HG03354 (cell line): Measurements from ENCODE around the gene WBP11.

Experiments
- ATAC-seq: cut with Tn5 transposase; IDR thresholded peaks from one replicate; pipeline ENCODE4 v1.9.1; 2021; ENCODE audit warnings: mild to moderate bottlenecking; ENCODE audit not compliant: unreplicated experiment, poor library complexity, severe bottlenecking

The WBP11 gene

GRCh38 chr12:14803011-14803829, at the start of gene WBP11, which contains the start of gene C12orf60:
TSS of gene WBP11 (minus strand) at chr12:14803478. CDS start at chr12:14801383, 2,095 bp downstream.
TSS of gene C12orf60 (plus strand) at chr12:14803670. CDS start at chr12:14822936, 19,266 bp downstream.
- ATAC-seq, result peak; percentile 100

DNA sequence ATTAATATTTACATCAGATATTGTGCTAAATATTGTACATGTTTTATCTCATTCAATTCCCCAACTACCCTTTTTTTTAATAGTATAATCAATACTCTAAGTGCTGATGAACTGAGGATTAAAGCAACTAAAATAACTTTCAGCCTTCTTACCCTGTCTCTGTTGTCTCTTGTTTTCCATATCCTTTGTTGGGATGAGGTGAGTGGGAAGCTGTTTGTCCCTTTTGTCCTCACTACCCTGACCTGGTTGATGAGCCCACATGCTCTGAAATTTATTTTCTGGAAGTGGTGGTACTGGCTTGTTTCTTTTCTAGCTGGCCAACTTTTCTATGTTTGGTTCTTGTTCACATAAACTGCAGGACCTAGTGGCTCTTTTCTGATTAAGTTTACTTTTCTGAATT, 49.6 kb upstream of the WBP11 start:
- ATAC-seq, result no peak

DNA sequence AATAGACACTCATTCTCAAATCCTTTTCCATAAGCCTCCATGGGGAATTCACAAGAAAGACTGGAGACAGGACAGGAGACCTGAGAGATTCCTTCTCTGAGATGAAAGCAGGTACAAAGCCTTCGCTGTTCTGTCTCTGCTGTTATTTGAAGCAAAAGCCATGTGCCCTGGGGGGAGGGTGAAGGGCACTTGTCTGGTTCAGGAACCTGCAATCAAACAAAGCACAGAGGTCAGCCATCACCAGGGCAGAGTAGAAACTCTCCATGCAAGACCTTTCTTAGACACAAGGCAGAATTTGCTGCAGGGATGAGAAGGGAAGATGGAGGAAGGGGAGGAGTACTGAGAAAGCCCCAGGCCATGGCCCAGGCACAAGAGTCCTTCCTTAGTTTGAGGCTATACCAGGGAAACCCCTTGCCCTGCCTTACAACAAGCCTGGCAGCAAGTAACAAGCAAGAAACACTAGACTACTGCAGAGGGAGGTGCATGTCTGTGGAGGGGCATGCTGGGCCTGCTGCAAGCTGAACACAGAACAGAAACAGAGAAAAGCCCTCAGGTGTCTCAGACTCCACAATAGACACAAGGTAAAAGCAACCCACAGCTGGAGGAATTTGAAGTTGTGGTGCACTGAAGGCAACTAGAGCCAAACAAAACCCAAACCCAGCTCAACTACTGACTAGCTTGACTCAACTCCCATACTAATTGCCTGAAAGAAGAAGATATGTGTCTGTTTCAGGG, 47.8 kb upstream of the WBP11 start:
- peak; percentile 66 for ATAC-seq

DNA sequence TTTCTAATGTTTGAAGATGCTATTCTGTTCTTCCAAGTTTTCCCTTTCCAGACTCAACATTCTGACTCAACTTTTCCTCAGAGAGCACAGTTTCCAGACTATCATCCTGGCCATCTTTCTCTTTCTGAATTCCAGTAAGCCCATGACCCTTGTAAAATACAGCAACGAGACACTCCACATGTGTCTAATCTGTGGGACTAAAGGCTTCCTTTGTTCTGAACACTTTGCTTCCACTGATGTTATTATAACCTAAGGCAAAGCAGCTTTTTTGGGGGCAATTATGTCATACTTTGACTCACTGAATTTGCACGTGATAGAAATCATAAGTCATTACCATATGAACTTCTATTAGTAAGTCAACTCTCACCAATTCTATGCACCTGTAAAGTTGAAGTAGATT, 46.4 kb upstream of the WBP11 start:
- no peak for ATAC-seq

DNA sequence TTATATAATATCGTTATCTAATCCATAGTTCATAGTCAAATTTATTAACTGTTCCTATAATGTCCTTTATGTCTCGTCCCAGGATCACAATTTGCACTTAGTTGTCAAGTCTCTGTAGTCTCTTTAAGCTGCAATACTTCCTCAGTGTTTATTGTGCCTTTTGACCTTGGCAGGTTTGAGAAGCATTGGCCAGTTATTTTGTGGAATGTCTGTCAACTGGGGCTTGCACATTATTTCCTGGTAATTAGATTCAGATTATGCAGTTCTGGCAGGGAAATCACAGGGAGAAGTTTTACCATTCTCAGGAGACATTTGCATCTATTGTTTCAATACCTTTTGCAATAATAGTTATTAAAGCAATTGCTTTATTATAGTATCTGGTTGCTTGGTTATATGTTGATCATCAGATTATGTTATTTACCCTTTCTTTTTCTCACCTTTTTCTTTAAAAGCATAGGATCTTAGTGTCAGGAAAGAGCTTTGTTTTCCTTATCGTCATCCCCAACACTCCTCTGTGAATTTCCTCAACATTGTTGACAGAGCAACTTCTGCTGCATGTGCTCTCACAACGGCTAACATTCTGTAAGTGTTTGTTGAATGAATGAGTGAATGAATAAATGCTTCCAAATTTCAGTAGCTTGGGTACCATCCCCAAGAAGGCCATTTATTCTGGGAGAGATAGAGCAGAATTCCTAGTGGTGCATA, 43.8 kb upstream of the WBP11 start:
- ATAC-seq, result no peak

DNA sequence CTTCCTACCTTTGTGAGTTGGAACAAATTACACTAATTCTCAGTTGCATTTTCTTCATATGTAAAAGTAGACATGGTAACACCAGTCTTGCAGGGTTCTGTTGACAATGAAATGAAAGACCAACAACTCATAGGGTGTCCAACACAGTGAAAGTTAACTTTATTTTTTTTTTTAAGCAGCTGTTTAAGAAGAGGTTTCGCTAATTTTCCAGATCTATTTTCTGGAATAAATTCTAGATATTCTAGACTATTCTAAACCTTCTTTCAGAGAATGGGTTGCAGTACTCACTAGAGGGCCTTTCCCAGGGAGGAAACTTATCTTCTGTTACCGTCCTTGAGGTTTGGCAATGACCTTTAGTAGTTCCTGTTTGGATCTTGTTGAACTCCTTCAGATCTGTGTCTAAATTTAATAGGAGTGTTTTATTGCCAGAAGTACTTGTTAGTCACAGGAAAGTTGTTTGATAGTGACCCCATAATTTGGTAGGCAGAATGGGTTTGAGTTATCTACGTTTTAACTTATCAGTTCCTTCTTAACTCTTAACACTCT, 42.8 kb upstream of the WBP11 start:
- no peak for ATAC-seq

- peak; percentile 45 for ATAC-seq
These were observed 42.1 kb upstream of the WBP11 start for GRCh38 chr12:14845350-14845750.

DNA sequence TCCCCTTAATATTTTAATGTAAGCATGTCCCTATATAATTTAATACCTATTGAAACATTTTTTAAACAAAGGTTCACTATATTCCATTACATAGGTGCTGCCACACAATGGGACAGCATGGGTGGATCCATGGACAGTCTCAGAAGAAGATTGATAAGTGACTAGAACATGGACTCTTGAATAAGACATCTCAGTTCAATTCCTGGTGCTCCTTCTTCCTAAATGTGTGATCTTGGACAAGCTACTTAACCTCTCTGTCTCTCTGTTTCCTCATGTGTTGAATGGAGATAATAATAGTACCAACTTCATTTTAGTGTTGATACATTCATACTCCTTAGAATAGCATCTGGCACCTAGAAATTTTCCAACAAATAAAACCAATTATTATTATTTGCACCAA, 41.1 kb upstream of the WBP11 start:
- no peak for ATAC-seq

GRCh38 chr12:14843425-14843887, 40.2 kb upstream of the WBP11 start, which contains the start of gene ART4:
TSS of gene ART4 (minus strand) at chr12:14843526. CDS start at chr12:14843113, 413 bp downstream.
- no peak for ATAC-seq

DNA sequence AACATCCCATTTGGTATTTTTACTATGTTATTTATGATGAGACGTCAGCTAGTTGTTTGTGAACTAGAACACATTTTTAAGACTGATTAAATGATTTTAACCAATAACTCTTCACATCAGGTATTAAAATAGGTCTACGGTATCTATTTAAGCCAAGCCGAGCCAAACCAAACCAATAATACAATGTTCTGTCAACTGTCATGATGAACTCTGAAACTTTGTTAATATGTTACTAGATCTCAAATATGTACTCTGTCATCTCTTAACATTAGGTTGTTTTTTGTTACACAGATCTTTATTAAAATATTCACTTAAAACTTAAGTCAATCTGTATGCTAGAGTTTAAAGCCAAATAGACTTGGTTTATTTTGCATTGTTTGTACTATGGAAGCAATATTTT, 39.0 kb upstream of the WBP11 start:
- ATAC-seq, result no peak

DNA sequence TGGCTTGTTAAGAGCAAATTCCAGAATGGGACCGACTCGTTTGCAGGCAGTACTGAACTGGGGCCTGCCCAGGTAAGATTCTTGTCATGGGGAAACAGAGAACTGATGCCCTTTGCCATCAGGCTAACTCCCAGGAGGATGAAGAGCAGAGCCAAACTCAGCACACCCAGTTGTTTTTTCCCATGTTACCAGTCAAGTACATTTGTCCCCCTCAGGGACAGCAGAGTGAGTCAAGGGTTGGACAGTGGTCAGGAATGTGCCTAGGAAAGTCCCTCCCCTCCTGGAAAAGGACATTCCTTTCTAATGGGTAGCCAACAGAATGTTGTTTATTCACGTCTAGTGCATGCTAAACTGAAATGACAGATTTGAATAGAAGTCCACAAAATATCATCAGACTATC, 38.5 kb upstream of the WBP11 start:
- no peak for ATAC-seq

DNA sequence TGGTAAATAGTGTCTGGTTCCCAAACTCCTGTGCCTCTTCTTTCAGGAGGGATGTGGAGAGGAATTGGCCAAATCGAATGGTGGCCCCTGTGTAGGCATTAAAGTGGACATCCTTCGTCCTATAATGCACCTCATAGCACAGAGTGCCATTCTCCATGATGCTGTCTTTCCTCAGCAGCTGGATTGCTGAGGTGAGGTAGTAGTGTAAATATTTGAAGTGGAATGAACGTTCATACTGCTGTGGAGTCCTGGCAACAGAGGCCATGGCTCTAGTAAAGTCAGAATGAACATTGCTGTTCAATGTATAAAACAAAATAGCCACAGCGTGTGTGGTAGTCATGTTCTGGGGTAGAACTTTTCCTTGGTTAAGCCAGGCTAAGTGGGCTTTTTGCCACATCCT, 37.3 kb upstream of the WBP11 start:
- ATAC-seq, result no peak

DNA sequence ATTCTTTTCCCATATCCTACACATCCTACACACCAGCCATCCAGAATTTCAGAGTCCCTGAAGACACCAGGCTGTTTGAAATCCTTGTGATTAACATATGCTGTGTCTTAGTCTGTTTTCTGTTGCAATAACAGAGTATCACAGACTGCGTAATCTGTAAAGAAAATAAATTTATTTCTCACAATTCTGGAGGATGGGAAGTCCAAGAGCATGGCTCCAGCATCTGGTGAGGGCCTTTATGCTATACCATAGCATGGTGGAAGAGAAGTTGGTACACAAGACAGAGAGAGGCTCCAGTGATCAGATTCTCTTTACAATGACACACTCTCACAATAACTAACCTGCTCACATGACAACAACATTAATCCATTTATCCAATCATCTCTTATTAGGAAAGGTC, 36.0 kb upstream of the WBP11 start:
- ATAC-seq, result no peak

DNA sequence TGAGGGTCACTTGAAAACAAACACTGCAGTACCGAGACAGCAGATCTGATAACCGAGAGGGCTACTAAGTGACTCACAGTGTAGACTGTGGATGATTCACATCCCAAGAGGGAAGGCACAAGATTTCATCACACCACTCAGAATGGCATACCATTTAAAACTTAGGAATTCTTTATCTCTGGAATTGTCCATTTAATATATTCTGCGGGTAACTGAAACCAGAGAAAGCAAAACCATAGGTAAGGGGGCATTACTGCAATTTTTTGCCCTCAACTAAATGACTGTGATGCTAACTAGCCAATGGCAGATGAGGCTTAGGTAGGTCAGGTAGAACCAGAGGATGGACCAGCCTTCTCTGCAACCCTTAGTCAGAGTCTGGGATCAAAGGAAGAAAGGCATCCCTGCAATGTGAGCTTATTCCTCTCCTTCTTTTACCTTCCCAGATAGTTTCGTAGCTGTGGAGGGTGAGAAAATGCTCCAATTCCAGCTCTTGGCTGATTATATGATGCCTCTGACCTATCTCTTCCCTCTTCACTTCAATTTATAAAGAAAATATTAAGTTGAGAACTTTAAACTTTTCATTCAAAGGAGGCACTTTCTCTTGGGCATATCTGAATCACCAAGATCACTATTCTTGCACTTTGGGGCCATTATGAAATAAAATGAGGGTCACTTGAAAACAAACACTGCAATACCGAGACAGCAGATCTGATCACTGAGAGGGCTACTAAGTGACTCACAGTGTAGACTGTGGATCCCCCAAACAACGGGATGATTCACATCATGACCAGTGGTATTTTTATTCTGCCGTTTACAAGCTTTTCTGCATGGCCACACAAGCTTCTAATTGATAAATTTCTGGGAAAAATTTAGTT, 33.3 kb upstream of the WBP11 start:
- ATAC-seq, result no peak

- ATAC-seq, result no peak
These were observed 31.2 kb upstream of the WBP11 start for GRCh38 chr12:14834509-14834908.

- ATAC-seq, result no peak
These were observed 30.7 kb upstream of the WBP11 start for GRCh38 chr12:14833952-14834351.

GRCh38 chr12:14833336-14833735, 30.1 kb upstream of the WBP11 start:
- no peak for ATAC-seq

DNA sequence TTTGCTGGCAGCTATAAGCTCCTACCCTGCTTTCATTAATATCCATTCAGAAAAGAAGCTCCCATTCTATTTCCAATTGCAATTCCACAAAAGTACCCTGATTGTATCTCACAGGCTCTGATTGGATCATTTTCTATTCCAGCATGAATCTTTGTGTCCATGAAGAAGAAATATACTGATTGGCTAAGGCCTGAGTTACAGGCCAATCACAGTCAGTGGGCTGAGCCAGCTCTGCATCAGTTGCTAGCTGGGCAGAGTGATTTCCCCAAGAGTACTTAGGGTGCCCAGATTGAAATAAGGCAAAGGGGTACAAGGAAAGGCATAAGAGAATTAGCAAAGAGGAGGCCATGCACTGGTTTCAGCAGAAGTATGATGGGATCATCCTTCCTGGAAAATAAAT, 25.6 kb upstream of the WBP11 start:
- peak; percentile 86 for ATAC-seq

- ATAC-seq, result no peak
These were observed 23.8 kb upstream of the WBP11 start for GRCh38 chr12:14827043-14827442.
